ENCODE results near the gene ANKRD12.

The ANKRD12 gene

DNA sequence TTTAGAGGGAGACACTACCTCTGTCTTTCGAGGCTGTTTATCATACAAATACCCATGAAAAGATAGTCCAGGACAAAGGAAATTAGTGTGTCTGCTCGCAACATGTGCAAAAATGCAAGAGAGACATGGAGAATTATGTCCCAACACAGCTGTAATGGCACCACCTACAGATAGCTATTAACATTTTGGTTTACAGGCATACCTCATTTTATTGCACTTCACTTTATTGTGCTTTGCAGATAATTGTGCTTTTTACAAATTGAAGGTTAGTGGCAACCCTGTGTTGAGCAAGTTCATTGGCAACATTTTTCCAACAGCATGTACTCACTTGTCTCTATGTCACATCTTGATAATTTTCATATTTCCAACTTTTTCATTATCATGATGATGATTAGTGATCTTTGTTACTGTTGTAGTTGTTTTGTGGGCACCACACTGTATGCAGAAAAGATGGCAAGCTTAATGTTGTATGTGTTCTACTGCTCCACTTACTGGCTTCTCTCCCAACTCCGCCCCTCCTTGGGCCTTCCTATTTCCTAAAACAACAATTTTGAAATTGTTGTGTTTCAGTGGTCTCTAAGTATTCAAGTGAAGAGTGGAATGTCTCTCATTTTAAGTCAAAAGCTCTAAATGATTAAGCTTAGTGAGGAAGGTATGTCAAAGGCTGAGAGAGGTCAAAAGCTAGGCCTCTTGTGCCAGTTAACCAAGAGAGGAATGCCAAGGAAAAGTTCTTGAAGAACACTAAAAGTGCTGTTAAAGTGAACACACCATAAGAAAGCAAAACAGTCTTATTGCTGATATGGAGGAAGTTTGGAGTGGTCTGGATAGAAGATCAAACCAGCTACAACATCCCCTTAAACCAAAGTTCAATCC lies 52.0 kb downstream of the ANKRD12 start:
- DNase-seq, result no peak

DNA sequence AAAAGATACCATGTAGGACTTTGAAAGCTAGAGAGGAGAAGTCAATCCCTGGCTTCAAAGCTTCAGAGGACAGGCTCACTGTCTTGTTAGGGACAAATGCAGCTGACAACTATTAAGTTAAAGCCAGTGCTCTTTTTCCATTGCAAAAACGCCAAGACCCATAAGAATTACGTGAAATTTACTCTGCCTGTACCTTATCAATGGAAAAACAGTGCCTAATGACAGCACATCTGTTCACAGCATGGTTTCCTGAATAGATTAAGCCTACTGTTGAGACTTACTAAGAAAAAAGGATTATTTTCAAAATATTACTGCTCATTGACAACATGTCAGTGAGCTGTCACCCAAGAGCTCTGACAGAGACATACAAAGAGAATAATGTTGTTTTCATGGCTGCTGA lies 52.9 kb downstream of the ANKRD12 start:
- DNase-seq, result no peak

DNA sequence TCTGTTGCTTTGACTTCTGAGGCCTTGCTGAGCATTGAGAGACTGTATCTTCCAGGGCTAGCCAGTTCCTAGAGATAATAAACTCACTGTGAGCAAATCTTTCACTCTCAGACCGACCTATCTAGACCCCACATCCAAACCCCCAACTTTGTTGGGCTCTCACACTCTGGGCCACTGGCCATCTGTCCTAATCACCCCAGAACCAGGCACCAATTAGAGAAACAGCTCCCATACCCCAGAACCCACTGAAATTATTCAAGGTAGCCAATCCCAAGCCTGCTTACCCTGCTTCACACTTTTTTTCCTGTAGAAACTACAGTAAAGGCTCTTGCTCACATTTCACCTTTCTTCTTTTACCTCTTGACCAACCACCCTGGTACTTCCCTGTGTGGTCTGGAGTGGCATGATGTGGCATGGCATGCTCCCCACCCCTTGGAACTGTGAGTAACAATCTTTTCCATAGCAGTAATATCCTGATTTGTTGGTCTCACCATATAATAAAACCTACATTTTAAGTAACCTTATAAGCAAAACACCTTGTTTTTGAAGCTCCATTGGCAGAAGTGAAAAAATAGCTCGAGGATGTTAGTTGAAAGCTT lies 55.2 kb downstream of the ANKRD12 start:
- no peak for DNase-seq

DNA sequence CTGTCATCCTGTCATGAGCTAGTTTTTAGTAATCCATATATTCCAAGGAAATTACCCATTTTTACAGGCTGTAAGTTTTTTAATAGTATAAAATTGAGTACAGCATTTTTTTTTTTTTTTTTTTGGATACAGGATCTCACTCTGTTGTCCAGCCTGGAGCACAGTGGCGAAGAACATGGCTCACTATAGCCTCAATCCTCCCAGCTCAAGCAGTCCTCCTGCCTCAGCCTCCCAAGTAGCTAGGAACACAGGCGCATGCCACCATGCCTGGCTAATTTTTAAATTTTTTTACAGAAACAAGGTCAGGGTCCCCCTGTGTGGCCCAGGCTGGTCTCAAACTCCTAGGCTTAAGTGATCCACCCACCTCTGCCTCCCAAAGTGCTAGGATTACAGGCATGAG lies 56.5 kb downstream of the ANKRD12 start:
- no peak for DNase-seq

DNA sequence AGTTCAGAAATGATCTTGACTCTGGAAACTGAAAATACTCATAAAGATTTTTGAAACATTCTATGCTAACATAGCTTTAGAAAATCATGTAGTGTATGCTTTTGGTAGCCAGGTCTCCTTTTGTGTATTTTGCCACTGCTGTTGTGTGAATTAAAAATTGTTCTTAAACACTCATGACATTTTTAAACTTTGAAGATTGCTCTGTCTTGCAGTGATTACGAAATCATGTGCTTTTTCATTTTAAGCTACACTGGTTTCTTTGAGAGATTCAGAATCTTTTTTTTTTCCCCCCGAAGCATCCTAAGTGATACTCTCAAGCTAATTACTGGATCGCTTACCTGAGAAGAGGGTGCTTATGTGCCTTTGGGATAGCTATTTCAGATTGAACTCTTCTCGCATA lies 60.0 kb downstream of the ANKRD12 start:
- no peak for DNase-seq

DNA sequence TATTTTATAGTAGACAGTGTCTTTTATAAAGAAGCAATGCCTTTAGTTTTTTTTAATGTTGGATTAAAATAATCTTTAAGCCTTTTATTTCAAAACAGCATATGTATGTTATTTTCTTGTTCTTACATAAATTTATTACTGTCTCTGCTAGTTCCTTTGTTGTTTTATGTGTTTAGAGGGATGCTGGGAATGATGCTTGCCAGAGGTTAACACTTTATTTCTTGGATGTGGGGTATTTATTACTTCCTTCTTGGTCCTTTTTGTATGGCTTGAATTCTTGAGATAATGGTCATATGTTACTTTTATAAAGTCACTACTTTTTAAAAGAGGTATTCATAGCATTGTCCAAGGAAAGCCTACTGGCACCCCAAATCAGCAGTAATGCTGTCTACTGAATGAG lies 63.1 kb downstream of the ANKRD12 start:
- DNase-seq, result no peak

DNA sequence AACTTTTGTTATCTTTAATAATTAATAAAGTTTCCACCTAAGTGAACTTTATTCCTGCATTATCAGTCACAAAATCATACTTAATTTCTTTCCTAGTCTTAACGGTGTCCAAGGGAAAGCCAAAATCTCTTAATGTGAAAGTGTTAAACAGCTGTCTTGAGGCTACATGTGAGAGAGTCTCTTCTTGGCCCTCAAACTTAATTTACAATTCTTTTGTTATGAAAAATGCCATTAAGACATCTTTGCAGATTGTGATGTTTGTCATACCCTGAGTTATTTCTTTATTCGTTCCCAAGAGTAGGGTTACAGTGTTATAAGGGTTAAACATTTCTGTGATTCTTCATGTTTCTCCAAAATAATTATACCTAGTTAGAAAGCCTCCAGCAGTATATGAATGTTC lies 64.6 kb downstream of the ANKRD12 start:
- DNase-seq, result no peak

DNA sequence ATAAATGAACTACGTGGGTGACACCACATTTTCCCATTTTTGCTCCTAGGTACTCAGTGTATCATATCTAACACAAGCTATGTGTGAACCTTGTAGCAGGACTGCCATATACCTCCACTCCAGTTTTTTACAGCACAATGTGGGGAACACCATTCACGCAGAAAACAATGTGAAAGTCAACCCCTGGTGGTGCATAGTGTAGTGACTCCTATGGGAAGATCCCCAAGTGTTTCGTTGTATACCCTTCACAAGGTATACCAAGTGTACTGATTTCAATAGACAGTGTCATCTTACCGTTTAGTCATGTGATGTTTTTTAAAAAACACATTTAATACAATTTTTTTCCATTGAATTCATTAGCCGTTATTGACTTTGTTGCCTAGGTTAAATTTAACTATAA lies 68.1 kb downstream of the ANKRD12 start:
- no peak for DNase-seq

DNA sequence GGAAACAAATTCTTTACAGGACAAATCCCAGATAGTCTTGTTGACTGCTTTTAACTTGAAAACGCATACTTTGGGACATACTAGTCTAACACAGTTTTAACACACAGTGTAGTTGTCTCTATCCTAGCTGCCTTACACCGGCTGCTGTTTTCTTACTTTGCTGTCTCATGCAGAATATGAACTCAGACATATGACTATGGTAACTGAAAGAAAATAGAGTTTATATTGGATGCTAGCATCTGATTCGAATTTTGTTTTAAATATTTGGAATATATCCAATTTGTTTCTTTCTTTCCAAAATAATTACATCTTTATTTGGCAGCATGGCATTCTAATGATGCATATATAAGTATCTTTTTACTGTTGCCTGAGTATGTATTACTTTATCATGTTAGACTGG lies 69.8 kb downstream of the ANKRD12 start:
- DNase-seq, result no peak

DNA sequence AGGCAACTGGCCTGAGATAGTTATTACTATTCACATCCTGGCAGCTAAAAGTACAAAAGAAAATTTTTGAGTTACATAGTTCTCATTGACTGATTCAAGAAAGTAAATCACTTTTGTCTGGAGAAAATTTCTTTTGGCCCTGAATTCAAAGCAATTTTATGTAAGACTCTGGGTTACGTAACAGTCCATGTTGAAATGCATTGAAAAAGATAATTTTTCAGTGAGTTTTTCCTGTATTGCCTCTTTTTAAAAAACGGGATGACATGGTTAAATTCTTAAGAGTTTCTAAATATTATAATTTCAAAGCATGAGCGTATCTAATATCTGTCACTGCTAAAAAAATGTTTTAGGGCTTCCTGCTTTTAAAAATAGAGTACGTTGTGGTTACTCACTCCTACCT lies 72.7 kb downstream of the ANKRD12 start:
- DNase-seq, result no peak

DNA sequence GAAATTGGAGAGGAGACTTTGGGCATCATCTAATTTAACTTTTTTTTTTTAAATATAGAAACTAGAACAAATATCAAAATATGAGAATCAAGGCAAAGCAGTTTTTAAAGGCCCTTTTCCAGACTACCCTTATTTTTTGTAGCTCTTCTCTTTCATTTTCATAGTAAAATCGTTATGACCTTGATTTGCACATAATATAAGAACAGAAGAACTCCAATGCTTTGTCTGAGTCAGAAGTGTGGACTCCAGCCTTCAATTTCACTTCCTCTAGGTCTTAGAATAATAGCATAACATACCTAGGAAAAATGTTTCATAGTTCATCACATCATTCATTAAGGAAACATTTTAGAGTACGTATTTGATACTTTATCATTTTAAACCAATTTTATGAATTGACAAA lies 74.4 kb downstream of the ANKRD12 start:
- no peak for DNase-seq

DNA sequence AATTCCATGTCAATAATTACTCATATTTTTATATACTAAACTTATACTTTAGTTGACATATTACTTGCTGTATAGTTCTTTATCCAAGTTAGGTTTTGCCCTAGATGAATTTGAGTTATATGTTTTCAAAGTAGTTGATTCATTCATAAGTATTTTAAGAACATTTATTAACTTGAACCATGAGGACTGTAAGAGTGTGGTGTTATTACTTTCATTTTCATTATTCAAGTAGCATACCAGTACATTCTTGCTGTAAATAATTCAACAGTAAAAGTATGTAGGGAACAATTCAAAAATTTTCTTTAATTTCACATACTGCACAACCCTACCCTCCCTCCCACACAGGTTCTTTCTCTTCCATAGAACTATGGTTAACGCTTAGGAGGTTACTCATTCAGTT lies 75.4 kb downstream of the ANKRD12 start:
- DNase-seq, result no peak

DNA sequence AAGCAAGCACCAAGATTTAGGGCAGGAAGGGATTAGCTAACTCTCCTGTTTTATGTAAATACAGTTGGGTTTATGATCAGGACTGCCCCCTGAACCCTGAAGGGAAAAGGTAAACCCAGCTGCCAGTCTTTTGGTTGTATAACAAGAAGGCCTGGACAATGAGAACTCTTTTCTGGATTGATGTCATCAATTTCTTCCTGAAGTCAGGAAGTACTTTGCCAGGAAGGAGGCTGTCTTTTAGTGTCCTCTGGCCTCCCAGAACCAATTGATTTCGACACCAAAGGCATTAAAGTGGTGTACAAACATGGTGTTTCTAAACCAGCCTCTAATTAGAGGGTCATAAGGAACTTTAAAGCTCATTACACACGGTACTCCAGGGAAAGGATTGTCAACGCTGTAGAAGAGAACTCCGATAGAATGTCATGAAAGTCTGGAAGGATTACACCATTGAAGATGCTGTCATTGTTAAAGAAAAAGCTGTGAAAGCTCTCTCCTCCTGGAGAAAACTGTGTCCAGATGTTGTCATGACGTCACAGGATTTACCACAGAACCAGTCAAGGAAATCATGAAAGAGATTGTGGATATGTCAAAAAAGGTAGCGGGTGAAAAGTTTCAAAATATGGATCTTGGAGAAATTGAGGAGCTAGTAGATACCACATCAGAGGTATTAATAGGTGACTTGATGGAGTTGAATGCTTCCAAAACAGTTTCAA lies 78.8 kb downstream of the ANKRD12 start:
- no peak for DNase-seq

DNA sequence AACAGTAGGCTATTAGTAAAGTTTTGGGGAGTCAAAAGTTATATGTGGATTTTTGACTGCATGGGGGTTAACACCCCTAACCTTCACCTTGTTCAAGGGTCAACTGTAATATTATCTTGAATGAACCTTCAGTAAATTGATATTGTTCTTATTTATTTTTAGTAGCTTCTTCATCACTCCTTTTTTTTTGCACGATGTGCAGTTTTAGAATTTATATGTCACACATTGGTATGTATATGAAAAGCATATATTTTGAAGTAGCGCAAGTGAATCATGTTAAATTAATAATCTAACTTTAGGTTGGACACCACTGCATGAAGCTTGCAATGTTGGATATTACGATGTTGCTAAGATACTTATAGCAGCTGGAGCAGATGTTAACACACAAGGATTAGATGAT lies 79.9 kb downstream of the ANKRD12 start:
- no peak for DNase-seq

DNA sequence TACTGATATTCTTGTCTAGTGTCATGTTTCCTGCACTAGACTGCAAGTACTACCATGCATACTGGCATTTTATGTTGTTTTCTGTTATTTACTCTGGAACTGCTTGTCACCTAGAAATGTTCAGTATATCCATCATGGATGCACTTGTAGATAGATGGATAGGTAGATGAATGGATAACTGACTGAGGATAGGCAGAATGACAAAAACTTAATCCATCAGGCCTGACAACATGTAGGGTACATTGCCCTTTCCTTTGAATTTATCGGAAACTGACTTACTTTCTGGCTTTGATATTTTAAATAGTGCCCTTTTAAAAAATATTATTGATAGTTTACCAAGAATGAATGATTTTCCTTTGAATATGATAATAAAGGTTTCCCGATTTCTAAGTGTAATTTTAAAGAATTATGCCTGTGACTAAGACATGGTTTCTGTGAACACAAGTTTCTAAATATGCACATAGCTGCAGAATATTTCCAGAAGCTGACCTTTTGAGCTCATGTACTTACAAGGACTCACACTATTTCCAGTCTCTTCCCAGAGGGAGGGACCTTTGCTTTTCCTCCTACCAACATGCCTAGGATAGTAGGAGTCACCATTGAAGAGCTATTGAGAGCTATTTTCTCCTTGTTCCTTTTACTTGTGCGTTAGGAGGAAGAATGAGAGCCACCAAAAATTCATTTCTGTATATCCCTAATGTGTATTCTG lies 81.3 kb downstream of the ANKRD12 start:
- DNase-seq, result no peak

DNA sequence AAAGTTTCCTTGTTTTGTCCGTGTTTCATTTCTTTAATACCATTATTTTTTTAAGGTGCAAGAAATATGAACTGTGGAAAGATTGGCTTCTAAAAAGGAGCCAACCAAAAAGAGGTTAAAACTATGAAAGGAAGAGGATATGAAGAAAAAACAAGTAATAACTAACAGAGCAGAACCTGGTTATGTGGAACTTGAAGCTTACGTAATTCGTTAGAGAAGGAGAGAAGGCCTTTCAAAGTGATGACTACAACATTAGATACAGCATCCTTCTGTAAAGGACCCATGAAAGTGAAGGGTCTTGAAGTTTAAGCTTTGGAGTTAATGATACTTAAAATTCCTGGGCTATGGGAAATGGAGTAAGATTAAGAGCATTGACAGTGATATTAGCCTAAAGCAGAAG lies 84.5 kb downstream of the ANKRD12 start:
- no peak for DNase-seq

DNA sequence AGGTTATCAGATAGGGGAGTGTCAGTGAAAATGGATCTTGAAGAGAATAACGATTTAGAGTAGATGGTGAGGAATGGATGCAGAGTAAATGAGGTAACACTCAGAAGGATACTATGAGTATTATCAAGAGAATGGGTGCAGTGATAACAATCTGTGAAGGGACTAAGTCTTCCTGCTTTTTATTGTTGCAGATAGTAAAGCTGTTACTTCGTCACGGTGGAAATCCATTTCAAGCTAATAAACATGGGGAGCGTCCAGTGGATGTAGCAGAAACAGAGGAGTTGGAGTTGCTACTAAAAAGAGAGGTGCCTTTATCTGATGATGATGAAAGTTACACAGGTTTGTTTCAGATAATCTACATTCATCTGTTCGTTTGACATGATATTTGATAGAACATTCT lies 85.1 kb downstream of the ANKRD12 start:
- DNase-seq, result no peak

DNA sequence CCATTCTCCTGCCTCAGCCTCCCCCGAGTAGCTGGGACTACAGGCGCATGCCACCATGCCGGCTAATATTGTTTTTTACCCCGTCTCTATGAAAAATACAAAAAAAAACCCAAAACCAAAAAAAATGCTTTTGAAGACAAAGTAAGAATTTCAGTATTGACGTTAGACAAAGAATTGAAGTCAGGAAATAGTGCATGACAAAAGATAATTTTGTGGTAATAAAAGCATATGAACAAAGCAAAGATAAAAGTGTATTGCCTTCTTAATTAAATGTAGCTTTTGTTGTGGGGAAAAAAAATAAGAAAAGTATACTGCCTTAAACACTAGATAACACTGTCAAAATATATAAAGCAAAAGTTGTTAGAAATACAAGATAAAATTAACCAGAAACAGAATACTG lies 86.8 kb downstream of the ANKRD12 start:
- DNase-seq, result no peak

DNA sequence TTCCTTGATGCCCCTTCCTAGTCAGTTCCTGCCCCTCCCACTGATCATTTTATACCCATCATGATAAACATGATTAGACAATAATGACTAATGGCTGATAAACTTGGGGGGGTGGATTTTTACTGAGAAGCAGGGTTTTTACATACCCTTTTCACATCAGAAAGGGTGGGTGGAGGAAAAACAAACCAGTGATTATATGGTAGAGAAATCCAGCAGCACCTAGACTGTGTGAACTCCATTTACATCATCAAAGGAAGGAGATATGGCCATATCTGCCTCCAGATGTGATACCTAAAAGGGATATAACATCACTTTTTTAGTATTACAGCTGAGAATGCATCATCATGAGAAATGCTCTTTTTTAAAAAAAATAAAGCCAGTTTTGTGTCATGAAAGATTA lies 89.9 kb downstream of the ANKRD12 start:
- DNase-seq, result no peak

DNA sequence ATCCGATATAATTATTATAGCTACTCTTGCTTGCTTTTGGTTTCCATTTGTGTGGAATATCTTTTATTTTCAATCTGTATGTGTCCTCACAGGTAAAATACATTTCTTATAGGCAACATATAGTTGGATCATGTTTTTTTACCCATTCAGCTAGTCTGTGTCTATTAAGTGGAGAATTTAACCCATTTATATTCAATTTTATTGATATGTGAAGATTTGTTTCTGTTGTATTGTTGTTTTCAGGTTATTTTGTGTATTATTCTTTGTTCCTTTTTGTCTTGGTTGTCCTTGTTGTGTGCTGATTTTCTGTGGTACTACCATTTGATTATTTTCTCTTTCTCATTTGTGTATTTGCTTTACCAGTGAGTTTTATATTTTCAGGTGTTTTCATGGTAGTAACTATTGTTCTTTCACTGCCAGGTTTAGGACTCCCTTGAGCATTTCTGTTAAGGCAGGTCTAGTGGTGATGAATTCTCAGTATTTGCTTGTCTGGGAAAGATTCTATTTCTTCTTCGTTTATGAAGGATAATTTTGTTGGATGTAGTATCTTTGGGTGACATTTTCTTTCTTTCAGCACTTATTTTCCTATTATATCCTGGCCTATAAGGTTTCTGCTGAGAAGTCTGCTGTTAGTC lies 95.4 kb downstream of the ANKRD12 start:
- no peak for DNase-seq

DNA sequence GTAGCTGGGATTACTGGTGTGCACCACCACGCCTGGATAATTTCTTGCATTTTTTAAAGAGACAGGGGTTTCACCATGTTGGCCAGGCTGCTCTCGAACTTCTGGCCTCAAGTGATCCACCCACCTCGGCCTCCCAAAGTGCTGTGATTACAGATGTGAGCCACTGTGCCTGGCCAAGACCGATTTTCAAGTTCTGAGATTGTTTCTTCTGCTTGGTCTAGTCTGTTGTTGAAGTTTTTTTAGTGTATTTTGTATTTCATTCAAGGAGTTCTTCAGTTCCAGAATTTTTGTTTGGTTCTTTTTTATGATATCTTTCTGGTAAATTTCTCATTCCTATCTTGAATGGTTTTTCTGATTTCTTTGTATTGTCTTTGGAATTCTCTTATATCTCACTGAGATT lies 96.4 kb downstream of the ANKRD12 start:
- DNase-seq, result no peak

DNA sequence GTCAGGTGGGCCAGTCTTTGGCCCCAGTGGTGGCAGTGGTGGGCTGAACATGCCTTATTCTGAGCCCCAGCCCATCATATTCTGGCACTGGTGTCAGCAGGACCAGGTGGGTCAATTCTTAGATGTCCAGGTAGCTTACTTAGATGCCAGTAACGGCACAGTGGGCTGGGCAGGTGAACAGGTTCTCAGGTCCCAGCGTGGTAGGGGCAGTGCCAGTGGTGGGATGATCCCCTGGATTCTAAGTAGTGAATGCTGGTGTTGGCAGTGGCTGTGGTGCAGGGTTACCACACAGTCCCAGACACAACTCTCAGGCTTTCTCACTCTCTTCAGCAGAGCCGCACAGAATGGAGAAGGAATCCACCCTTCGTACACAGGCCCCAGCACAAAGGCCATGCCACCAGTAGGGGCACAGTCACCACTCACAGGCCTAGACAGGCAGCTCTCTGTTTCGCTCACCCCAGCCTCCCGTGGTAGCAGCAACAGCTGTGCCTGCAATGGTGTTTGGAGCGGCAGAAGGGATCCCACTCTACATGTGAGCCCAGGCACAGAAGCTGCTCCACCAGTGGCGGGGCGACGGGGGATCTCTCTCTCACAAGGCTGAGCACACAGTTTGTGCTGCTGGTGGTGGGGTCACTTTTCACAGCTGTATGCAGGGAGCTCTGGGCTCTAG lies 97.3 kb downstream of the ANKRD12 start:
- DNase-seq, result no peak
